ENCODE data around the gene TACC3. TPM values are rescaled to one million over a fixed set of nuclear protein-coding genes. Genes with fewer than 3 reads are reported as not detected.

Gene TACC3
- total RNA-seq, 1 donor: 23.9 TPM

DNA sequence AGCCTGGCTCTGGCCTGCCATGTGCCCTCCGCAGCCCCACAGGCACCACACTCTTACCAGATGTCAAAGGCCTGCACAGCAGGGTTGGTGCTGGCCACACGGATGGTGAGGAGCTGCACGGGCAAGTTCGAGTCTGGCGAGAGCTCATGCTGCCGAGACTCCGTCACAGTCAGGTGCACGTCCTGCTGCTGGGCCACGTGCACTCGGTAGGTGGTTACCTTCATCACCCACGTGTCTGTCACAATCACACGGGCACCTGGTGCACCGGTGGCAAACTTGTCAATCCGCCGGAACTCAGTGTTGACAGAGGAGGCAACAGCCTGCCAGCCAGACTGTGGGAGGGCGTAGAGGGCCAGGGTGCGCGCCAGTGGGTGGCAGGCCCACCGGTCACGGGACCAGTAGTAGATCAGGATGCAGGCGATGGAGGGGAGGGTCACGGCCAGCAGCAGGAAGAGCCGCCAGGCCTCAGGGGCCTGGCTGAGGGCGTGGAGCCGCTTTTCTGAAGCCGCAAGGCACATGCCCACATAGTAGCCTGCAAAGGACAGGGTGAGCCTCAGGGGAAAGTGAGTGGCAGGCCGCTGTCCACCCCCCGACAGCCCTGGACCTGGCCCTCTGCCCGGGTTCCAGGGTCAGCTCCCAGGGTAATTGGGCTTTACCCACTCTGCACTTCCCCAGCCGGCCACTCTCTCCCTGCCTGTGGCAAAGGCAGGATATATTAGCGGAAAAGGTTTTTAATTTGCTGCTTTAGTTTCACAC, 3.0 kb upstream of the TACC3 start:
- H3K4me3 ChIP-seq (ENCODE audit: low read depth, low read length): no peak overlapping the region
- TF ChIP-seq, protein P1, sequence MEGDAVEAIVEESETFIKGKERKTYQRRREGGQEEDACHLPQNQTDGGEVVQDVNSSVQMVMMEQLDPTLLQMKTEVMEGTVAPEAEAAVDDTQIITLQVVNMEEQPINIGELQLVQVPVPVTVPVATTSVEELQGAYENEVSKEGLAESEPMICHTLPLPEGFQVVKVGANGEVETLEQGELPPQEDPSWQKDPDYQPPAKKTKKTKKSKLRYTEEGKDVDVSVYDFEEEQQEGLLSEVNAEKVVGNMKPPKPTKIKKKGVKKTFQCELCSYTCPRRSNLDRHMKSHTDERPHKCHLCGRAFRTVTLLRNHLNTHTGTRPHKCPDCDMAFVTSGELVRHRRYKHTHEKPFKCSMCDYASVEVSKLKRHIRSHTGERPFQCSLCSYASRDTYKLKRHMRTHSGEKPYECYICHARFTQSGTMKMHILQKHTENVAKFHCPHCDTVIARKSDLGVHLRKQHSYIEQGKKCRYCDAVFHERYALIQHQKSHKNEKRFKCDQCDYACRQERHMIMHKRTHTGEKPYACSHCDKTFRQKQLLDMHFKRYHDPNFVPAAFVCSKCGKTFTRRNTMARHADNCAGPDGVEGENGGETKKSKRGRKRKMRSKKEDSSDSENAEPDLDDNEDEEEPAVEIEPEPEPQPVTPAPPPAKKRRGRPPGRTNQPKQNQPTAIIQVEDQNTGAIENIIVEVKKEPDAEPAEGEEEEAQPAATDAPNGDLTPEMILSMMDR (IDR thresholded peaks at IDR 0.05; ENCODE audit: insufficient read depth, low read length): no peak
- DNase-seq (ENCODE audit: low read depth): no peak

DNA sequence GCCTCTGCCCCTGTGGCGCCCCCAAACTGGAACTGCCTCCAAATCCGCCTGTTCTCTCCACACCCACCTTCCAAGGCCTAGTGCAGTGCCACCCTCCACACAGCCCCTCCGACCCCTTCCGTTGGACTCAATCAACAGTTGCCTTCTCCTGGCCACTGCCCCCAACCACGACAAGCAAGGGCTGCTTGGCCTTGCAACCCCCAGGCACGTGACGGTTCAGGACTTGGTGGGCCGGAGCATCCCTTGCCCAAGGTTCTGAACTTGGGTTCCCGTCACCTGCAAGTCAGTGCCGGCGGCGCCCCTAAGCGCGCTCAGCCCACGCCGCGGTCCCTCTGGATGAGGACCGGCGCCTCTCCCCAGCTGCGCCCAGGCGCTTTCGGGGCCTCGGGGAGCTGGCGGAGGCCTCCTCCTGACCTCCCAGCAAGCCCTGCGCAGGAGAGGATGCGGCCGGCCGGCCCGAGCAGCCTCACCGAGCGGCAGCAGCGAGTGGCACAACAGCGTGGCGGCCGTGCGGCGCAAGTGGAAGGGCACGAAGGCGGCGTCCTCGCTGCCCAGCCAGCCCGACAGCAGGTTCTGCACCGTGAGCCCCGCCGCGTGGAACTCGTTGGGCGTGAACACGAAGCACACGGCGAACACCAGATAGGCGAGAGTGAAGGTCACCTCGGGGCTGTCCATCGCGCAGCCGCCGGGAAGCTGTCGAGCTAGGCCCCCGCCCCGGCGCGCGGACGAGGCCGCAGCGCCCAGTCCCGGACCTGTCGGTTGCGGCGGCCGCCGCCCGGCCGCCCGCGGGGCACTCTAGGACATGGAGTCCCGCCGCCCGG, 948 bp upstream of the TACC3 start:
- H3K4me3 ChIP-seq (ENCODE audit: low read depth, low read length): peak overlapping the region; percentile 88
- peak; percentile 25 for DNase-seq (ENCODE audit: low read depth)
- TF ChIP-seq, protein P1 (IDR thresholded peaks at IDR 0.05; ENCODE audit: insufficient read depth, low read length): no peak

DNA sequence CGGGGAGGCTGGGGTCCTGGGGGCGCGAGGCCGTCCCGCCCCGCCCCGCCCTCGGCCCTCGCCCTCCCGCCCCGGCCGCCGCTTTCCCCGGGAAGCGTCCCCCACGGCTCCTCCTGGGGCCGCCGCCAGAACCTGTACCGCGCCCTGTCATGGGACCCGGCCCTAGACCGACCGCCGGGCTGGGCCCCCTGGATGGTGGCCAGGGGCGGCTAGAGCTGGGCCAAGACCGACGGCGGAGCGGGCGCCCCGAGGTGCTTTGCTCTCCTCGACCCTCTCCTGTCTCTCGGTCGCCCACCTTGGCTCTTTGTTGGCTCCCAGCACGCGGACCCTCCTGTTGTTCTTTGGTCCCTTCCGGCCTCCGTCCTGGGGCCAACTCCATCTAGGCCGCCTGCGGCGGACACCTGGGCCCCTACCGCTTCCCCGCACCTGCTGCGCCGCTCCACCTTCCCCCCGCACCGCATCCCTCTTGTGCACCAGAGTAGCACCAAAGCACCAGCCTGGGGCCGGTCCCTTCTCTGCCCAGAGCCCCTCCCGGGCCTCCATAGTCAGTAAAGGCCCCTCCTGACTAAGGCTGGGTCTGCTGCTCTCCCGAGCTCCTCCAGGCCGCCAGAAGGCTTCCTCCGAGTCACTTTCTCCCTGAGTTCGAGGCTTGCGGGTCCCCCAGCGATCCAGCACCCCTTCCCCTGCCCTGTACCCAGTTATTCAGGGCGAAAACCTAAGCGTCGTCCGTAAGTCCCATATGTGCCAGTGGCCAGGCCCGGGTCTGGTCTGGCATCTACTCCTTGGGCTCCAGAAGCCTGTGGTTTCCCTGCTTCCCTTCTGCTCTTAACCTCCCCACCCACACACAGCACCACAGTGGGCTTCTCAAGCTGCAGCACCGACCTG, 587 bp downstream of the TACC3 start:
- DNase-seq (ENCODE audit: low read depth): no peak
- peak overlapping the region; percentile 66 for H3K4me3 ChIP-seq (ENCODE audit: low read depth, low read length)
- TF ChIP-seq, protein P1 (IDR thresholded peaks at IDR 0.05; ENCODE audit: insufficient read depth, low read length): no peak

DNA sequence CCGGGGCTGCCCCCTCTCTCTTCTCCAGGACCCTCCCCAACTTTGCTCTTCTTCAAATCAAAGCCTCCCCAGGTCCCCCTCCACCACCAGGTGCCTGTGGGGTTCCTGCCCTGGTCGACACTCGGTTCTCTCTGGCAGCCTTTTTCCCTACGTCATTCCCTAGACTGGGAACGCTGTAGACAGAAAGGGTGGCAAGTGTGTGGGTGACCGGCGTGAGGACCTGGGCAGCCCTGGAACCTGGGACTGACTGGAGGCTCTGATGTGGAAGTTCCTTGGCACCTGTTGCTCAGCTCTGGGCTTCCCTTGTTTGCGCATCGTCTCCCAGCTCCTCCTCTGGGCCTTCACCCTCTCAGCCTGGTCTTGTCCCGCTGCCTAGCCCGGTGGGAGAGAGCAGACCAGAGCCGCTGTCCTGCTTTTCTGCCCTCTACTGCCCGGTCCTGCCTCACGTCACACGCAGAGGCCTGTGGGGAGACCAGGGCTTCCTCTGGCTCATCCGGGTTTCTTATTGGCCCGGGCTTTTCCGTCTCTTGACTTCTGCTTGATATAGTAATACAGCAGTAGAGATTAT, 1.3 kb downstream of the TACC3 start:
- TF ChIP-seq, protein P1 (IDR thresholded peaks at IDR 0.05; ENCODE audit: insufficient read depth, low read length): no peak
- DNase-seq (ENCODE audit: low read depth): no peak
- H3K4me3 ChIP-seq (ENCODE audit: low read depth, low read length): peak overlapping the region; percentile 66

DNA sequence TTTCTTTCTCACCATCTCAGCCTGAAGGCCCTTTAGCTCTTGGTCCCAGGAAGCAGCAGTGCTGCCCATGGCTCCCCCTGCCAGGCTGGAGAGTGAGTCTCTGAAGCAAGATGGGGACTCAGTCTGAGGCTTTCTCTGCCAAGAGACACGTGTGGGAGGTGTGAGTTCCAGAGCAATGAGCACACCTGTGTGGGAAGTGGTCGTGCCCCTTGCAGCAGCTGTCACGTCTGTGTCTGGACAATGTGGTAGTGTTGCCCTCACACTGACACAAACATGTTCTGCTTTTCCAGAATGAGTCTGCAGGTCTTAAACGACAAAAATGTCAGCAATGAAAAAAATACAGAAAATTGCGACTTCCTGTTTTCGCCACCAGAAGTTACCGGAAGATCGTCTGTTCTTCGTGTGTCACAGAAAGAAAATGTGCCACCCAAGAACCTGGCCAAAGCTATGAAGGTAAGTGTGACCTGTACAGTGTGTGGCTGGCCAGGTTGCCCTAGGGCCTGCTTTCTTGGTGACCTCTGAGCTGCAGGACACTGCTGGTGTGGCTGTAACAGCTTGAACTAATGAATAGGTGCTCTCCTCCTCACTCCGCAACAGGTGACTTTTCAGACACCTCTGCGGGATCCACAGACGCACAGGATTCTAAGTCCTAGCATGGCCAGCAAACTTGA, 1.9 kb downstream of the TACC3 start:
- DNase-seq (ENCODE audit: low read depth): no peak

More for the DNA sequence above, 1.9 kb downstream of the TACC3 start:
- H3K4me3 ChIP-seq (ENCODE audit: low read depth, low read length): no peak overlapping the region
- TF ChIP-seq, protein P1 (IDR thresholded peaks at IDR 0.05; ENCODE audit: insufficient read depth, low read length): no peak

All from fibroblast of the aortic adventitia (primary cell).